Suprapubic skin (tissue), 4 donors: ENCODE measurements around the gene CTDSP2.

ENCODE experiments used
- CTCF ChIP-seq, 2 donors: fragments of 200-600 bp in 1 of 2; fragments of 450-650 bp in 1 of 2; sonication (generic) in 1 of 2; IDR thresholded peaks; one replicate each; pipeline ENCODE4 v1.5.1; 2016 to 2019; ENCODE audit warnings: antibody characterized with exemption in 2 of 2, mild to moderate bottlenecking in 1 of 2, moderate library complexity in 1 of 2
- EP300 ChIP-seq: sonication (generic); formaldehyde crosslinking; IDR thresholded peaks from one replicate; pipeline ENCODE4 v1.6.1; 2017; ENCODE audit warnings: antibody characterized with exemption
- POLR2AphosphoS5 ChIP-seq, 3 donors: sonication (generic); formaldehyde crosslinking; IDR thresholded peaks; one replicate each; pipeline ENCODE4 v1.6.1; 2017; ENCODE audit warnings: antibody characterized with exemption in 3 of 3

- no peak for TF ChIP-seq CTCF (IDR thresholded peaks at IDR 0.05)
- TF ChIP-seq POLR2AphosphoS5 (IDR thresholded peaks at IDR 0.05): no peak
- TF ChIP-seq EP300: no peak
Measured at GRCh38 chr12:57770734-57771133, 75.8 kb downstream of the CTDSP2 start.
